CD4-positive, alpha-beta T cell treated with Interleukin-10 for 1 hour (primary cell): ENCODE data around the gene PCSK9.
"Not testable (repeated sequence)": the region's sequence is repeated elsewhere in the genome, so short reads cannot be mapped to it uniquely, and the experiment has no call there.

Experiments
- DNase-seq: peaks from one replicate; pipeline ENCODE4 v3.0.0-alpha.2; 2020

The PCSK9 gene

DNA sequence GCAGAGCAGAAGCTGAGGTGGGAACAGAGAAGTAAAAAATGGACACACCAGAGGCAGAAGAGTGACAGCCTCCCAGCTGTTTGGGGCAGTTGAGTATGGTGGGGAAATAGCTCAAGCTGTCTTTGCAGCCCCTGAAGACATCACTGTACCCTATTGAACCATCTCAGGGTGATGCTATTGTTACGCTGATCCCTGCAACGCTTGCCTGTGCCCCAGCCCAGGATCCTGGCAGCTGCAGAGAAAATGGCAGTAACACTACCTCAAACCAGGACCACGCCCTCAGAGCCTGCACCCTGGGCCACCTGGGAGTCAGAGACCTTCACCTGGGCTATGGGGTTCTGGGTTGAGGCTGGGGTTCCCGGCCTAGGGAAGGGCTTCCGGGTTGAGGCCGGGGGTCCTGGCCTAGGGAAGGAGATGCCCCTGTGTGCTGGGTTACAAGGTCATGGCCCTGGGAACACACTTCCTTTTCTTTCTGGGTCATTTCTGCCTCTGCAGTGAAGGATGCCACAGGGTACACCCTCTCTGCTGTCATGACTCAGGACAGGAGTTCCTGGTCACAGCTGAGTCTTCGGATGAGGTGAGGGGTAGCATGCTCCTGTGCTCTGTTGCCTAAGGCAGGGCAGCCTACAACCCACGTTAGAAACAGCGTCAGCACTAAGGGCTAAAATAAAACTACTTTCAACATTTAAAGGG is 29.0 kb upstream of the PCSK9 start:
- DNase-seq = no peak

DNA sequence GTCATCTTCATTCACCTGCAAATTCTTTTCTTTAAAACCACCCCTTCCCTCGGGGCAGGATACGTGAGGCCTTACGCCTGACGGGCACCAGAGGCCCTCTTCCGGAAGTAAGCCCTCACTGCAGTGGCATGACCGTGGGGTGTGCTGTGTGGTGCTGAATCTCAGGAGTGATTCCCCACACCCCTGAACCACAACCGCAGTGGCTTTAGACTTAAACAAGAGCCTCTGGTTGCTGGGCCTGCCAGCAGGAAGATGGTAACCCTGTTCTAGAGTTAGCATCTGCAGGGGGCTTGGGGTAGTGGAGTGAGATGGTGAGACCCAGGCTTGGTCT is 28.5 kb upstream of the PCSK9 start:
- no peak for DNase-seq

DNA sequence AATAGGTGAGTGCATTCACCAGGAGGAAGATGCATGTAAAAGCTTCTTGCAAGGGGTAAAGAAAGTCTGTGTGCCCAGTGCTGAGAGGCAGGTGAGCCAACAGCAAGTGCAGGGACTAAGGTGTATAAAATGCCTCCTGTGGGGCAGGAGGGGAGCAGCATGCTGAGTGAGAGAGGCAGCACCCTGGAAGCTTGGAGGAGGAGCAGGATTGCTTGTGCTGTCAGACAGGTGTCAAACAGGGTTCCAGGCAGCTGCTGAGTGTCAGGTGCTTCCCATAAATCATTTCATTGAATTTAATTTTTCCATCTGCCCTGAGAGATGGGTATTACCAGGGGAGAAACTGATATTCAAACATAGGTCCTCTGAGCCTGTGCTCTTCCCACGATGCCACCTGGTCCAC is 26.7 kb upstream of the PCSK9 start:
- DNase-seq = no peak

GRCh38 chr1:55015123-55015522 is 24.2 kb upstream of the PCSK9 start:
- no peak for DNase-seq

DNA sequence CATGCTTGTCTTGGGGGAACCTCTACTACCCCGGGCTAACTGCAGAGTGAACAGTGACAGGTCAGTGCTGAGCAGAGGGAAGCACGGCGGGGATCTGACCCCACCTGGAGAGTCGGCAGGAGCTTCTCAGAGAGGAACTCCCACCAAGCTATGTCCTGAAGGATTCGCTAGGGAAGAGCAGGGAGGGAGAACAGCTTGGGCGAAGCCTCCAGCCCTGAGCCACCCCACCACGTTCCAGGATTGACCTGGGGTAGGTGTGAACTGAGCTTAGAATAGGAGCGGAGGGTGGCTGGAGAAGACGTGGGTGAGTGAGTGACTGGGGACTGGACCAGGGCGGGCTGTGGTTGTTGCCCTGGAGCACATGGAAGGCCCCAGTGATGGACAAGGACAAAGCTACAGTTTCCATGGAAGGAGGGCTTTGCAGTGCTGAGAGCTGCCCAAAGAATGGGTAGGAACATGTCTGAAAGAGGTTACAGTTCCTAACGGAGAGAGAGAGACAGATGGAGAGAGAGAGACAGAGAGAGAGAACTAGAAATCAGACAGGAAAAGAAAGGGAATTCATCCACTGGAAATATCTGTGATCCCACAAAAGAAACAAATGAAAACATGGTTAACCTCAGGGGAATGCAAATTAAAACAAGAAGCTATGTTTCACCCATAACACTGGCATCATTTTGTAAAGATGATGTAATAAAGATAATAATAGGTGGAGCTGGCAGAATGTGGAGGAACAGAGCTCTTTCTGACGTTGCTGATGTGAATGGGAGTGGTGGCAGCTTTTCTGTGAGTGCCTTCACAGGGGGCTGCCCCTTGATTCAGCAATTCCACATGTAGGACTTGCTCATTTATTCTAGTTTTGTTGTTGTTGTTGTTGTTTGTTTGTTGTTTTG is 23.4 kb upstream of the PCSK9 start:
- DNase-seq = no peak

GRCh38 chr1:55018395-55018794 is 21.0 kb upstream of the PCSK9 start:
- no peak for DNase-seq

GRCh38 chr1:55021942-55022546 is 17.3 kb upstream of the PCSK9 start:
- DNase-seq = peak; percentile 53

DNA sequence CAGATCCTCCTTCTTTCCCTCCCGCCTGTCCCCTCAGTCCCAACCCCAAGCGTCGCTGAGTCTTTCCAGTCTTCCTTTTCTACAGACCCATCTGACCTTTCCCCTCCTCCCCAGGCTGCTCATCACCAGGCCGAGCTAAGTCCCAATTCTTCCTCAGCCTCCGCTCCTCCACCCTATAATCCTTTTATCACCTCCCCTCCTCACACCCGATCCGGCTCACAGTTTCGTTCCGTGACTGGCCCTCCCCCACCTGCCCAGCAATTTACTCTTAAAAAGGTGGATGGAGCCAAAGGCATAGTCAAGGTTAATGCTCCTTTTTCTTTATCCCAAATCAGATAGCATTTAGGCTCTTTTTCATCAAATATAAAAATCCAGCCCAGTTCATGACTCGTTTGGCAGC is 15.2 kb upstream of the PCSK9 start:
- not testable (repeated sequence) for DNase-seq

DNA sequence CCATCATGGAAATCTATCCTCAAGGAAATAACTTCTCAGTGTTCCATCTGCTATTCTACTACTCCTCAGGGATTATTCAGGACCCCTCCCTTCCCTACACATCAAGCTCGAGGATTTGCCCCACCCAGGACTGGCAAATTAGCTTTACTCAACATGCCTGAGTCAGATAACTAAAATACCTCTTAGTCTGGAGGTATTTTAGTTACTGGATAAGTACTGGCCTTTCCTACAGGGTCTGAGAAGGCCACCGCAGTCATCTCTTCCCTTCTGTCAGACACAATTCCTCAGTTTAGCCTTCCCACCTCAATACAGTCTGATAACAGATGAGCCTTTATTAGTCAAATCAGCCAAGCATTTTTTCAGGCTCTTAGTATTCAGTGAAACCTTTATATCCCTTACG is 12.7 kb upstream of the PCSK9 start:
- DNase-seq = not testable (repeated sequence)

DNA sequence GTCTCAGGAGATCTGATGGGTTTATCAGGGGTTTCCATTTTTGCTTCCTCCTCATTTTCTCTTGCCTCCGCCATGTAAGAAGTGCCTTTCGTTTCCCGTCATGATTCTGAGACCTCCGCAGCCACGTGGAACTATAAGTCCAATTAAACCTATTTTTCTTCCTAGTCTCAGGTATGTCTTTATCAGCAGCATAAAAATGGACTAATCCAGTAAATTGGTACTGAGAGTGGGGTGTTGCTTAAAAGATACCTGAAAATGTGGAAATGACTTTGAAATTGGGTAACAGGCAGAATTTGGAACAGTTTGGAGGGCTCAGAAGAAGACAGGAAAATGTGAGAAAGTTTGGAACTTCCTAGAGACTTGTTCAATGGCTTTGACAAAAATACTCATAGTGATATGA is 8.2 kb upstream of the PCSK9 start:
- DNase-seq = not testable (repeated sequence)

GRCh38 chr1:55033265-55033614 is 6.1 kb upstream of the PCSK9 start:
- no peak for DNase-seq

- no peak for DNase-seq
These were observed 4.7 kb upstream of the PCSK9 start for GRCh38 chr1:55034476-55035133.

DNA sequence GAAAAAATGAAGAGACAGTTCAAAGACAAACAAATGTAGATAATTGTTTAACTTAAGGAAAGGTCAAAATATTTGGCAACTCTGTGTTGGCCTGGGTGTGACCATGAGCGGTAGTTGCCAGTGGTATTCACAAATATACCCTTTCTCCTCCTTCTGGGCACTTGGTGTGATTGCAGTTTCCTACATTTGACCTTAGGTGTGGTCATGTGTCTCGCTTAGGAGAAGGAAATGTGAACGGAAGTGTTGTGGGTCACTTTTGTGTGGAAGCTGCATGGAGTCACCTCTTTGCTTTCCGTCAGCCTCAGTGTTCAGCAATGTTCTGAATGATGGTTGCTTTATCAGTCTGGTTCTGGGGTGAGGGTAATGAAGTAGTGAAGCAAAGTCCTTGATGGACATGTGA is 3.4 kb upstream of the PCSK9 start:
- no peak for DNase-seq

- no peak for DNase-seq
These were observed 1.4 kb upstream of the PCSK9 start for GRCh38 chr1:55037733-55038551.

DNA sequence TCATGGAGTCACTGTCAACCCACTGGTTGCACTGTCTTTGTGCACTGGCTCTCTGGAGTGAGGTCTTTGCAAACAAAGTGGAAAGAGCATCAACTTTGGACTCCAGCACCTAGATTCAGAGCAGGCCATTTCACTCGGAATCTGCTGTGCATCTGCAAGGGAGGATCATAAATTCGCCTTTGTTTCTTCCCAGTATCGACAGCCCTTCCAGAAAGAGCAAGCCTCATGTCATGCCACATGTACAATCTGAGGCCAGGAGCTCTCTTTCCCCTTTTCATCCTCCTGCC is 853 bp upstream of the PCSK9 start:
- no peak for DNase-seq

GRCh38 chr1:55038974-55039341 is 390 bp upstream of the PCSK9 start:
- no peak for DNase-seq

- DNase-seq = no peak
These were observed 960 bp downstream of the PCSK9 start for GRCh38 chr1:55040083-55040932.

DNA sequence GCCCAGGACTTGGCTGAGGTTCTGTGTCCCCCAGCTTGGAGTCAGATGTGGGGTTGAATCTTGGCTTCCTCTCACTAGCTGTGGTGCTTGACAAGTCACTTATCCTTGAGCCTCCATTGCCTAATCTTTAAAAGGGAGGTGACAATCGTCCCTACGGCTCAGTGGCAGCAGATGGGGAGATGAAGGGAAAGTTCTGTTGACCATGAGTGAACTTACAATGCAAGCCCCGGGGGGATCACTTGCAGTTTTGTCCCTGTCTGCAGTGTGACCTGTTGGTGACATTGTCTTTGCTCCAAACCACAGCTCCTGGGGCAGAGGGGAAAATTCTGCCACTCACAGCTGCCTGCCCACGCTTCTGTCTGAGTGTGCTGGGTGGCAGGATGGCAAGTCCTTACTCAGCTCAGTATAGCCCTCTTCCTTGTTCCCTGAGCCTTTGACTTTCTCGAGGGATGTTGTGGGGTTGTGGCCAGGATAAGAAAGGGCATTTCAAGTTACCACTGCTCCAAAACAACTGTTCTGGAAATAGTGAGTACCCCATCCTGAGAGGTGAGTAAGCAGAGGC is 1.7 kb downstream of the PCSK9 start:
- no peak for DNase-seq

GRCh38 chr1:55041613-55042012 is 2.3 kb downstream of the PCSK9 start:
- DNase-seq = no peak

DNA sequence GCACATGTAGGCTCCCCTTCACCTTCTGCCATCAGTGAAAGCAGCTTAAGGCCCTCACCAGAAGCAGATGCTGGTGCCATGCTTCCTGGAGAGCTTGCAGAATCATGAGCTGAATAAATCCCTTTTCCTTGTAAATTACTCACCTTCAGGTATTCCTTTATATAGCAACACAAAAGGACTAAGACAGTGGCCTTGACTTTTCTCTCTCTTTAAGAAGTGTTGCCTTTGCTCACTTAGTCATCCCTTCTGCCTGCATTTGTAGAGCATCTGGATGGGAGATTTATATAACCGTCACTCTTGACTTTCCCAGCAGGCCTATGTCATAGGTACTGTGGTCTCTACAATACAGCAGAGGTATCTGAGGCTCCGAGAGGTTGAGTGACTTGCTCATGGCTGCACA is 3.7 kb downstream of the PCSK9 start:
- no peak for DNase-seq

GRCh38 chr1:55043726-55044125 is 4.4 kb downstream of the PCSK9 start:
- DNase-seq = no peak
